GM12891 (cell line): Measurements from ENCODE around the gene USP44.
"Not testable (repeated sequence)": the region's sequence is repeated elsewhere in the genome, so short reads cannot be mapped to it uniquely, and the experiment has no call there.

Source experiments
- DNase-seq: peaks from one replicate; pipeline ENCODE4 v3.0.0; 2011; ENCODE audit warnings: low spot score; ENCODE audit not compliant: insufficient read length
- FAIRE-seq: peaks from 2 replicates; lab custom pipeline; 2011; peaks lifted over from hg19 to GRCh38; lab: Jason Lieb, UNC
- PAX5 ChIP-seq: IDR thresholded peaks from 2 replicates; pipeline ENCODE4 v1.6.1; 2011; ENCODE audit warnings: low read length, moderate library complexity, mild to moderate bottlenecking; ENCODE audit not compliant: insufficient read depth, severe bottlenecking
- POLR2A ChIP-seq: IDR thresholded peaks from 2 replicates; pipeline ENCODE4 v1.6.1; 2011; ENCODE audit warnings: low read depth, low read length, control low read depth
- POLR2AphosphoS5 ChIP-seq: IDR thresholded peaks from 2 replicates; pipeline ENCODE4 v1.6.1; 2011; ENCODE audit warnings: low read depth, low read length, control low read depth
- POU2F2 ChIP-seq: IDR thresholded peaks from 2 replicates; pipeline ENCODE4 v1.6.1; 2011; ENCODE audit warnings: low read depth, mild to moderate bottlenecking, control low read depth, low read length, moderate library complexity
- SPI1 ChIP-seq: IDR thresholded peaks from 2 replicates; pipeline ENCODE4 v1.6.1; 2011; ENCODE audit warnings: low read depth, low read length, control low read depth
- TAF1 ChIP-seq: IDR thresholded peaks from 2 replicates; pipeline ENCODE4 v1.6.1; 2011; ENCODE audit warnings: low read depth, low read length, control low read depth

The USP44 gene

GRCh38 chr12:95504140-95504539 is 47.1 kb downstream of the USP44 start:
- no peak for TF ChIP-seq PAX5
- no peak for TF ChIP-seq POU2F2
- TF ChIP-seq POLR2AphosphoS5, result no peak
- no peak for TF ChIP-seq POLR2A
- TF ChIP-seq SPI1, result no peak
- no peak for TF ChIP-seq TAF1
- FAIRE-seq (no peak), DNase-seq (no peak)

- no peak for TF ChIP-seq POU2F2
- no peak for TF ChIP-seq TAF1
- TF ChIP-seq SPI1, result no peak
- no peak for TF ChIP-seq POLR2A
- no peak for TF ChIP-seq POLR2AphosphoS5
- DNase-seq (no peak), FAIRE-seq (no peak)
Measured at GRCh38 chr12:95499772-95500171, 51.5 kb downstream of the USP44 start.

GRCh38 chr12:95498968-95499367 is 52.3 kb downstream of the USP44 start:
- FAIRE-seq, result no peak

GRCh38 chr12:95497031-95497430 is 54.2 kb downstream of the USP44 start:
- FAIRE-seq (peak; percentile 76), DNase-seq (no peak)
- TF ChIP-seq POLR2A (no peak), POLR2AphosphoS5 (no peak), TAF1 (no peak), PAX5 (no peak), SPI1 (no peak), POU2F2 (no peak)

More at GRCh38 chr12:95498968-95499367, 52.3 kb downstream of the USP44 start:
- TF ChIP-seq SPI1 (no peak), TAF1 (no peak), POLR2A (no peak), POU2F2 (no peak), PAX5 (no peak)
- no peak for DNase-seq

GRCh38 chr12:95495433-95495832 is 55.8 kb downstream of the USP44 start:
- FAIRE-seq, result no peak
- DNase-seq, result no peak
- no peak for TF ChIP-seq SPI1
- TF ChIP-seq POU2F2, result no peak
- no peak for TF ChIP-seq TAF1
- TF ChIP-seq POLR2A, result no peak
- no peak for TF ChIP-seq PAX5
- no peak for TF ChIP-seq POLR2AphosphoS5

- TF ChIP-seq SPI1 (no peak), POLR2A (no peak), POU2F2 (no peak), TAF1 (no peak), POLR2AphosphoS5 (no peak), PAX5 (no peak)
- FAIRE-seq (no peak), DNase-seq (no peak)
Measured at GRCh38 chr12:95494888-95495287, 56.4 kb downstream of the USP44 start.

- TF ChIP-seq POU2F2 (no peak), POLR2AphosphoS5 (no peak), SPI1 (no peak), TAF1 (no peak), POLR2A (no peak), PAX5 (no peak)
- peak; percentile 13 for FAIRE-seq
- DNase-seq, result no peak
Measured at GRCh38 chr12:95492462-95492861, 58.8 kb downstream of the USP44 start.

GRCh38 chr12:95487024-95487423 is 64.3 kb downstream of the USP44 start:
- no peak for TF ChIP-seq POLR2A
- TF ChIP-seq TAF1, result no peak
- no peak for TF ChIP-seq PAX5
- DNase-seq (no peak), FAIRE-seq (no peak)

GRCh38 chr12:95484524-95484923 is 66.8 kb downstream of the USP44 start:
- DNase-seq (no peak), FAIRE-seq (no peak)
- TF ChIP-seq SPI1, result no peak
- no peak for TF ChIP-seq POU2F2
- no peak for TF ChIP-seq PAX5
- TF ChIP-seq POLR2A, result no peak
- no peak for TF ChIP-seq POLR2AphosphoS5
- no peak for TF ChIP-seq TAF1

- not testable (repeated sequence) for FAIRE-seq
Measured at GRCh38 chr12:95482564-95482963, 68.7 kb downstream of the USP44 start.

GRCh38 chr12:95481888-95482287 is 69.4 kb downstream of the USP44 start:
- FAIRE-seq, result no peak
- TF ChIP-seq TAF1 (no peak), PAX5 (no peak), POLR2A (no peak), POLR2AphosphoS5 (no peak), POU2F2 (no peak), SPI1 (no peak)
- no peak for DNase-seq

More at GRCh38 chr12:95482564-95482963, 68.7 kb downstream of the USP44 start:
- not testable (repeated sequence) for DNase-seq
